ENCODE measurements around the gene YTHDF1. TPM values are rescaled to one million over a fixed set of nuclear protein-coding genes. Genes with fewer than 3 reads are reported as not detected.

YTHDF1 gene
- total RNA-seq, 4 donors from 2014 or later = 20.9 to 24.3 (median 21.8) TPM

GRCh38 chr20:63253438-63254231 is 37.7 kb upstream of the YTHDF1 start:
- no peak for TF ChIP-seq CTCF (IDR thresholded peaks at IDR 0.05; ENCODE audit: low read depth)

GRCh38 chr20:63253065-63253437 is 37.1 kb upstream of the YTHDF1 start:
- no peak for TF ChIP-seq CTCF (IDR thresholded peaks at IDR 0.05; ENCODE audit: low read depth)

- no peak for TF ChIP-seq CTCF (IDR thresholded peaks at IDR 0.05; ENCODE audit: low read depth)
Observed at GRCh38 chr20:63252284-63252711, 36.4 kb upstream of the YTHDF1 start.

GRCh38 chr20:63249891-63250290 is 34.0 kb upstream of the YTHDF1 start:
- no peak for TF ChIP-seq CTCF (IDR thresholded peaks at IDR 0.05; ENCODE audit: low read depth)

GRCh38 chr20:63248835-63249591 is 33.1 kb upstream of the YTHDF1 start:
- no peak for TF ChIP-seq CTCF (IDR thresholded peaks at IDR 0.05; ENCODE audit: low read depth)

- TF ChIP-seq CTCF (IDR thresholded peaks at IDR 0.05; ENCODE audit: low read depth) = no peak
Observed at GRCh38 chr20:63247671-63248228, 31.8 kb upstream of the YTHDF1 start.

Measured in subcutaneous adipose tissue (tissue), 4 donors.